B cell (primary cell): ENCODE data around the gene SLC25A25. TPM values are rescaled to one million over a fixed set of nuclear protein-coding genes. Genes with fewer than 3 reads are reported as not detected.

ENCODE experiments used
- ATAC-seq: fragments of 200-7000 bp; cut with Tn5 transposase; one replicate; pipeline ENCODE4 v1.10.0; 2021; ENCODE audit warnings: low read depth, mild to moderate bottlenecking, moderate number of reproducible peaks, moderate library complexity
- CTCF ChIA-PET: fragments of 350-600 bp; sonication (Branson Sonifier 250); formaldehyde crosslinking; loops from one replicate; lab custom pipeline; 2021; ENCODE audit warnings: antibody characterized with exemption, inconsistent platforms; lab: Charles Lee
- POLR2A ChIA-PET: fragments of 350-600 bp; sonication (Branson Sonifier 250); formaldehyde crosslinking; loops from one replicate; lab custom pipeline; 2021; ENCODE audit warnings: antibody characterized with exemption; lab: Charles Lee
- DNase-seq: peaks from one replicate; pipeline ENCODE4 v3.0.0; 2013
- H2AFZ ChIP-seq: 2 replicates; pipeline ENCODE4 v1.6.1; 2012; ENCODE audit warnings: mild to moderate bottlenecking, low read depth, low read length; ENCODE audit not compliant: insufficient read depth, poor library complexity, severe bottlenecking
- H3K27ac ChIP-seq, 2 donors: 1 replicate in 1 of 2; 2 replicates in 1 of 2; pipeline ENCODE4 v1.5.1; 2012 to 2013; ENCODE audit warnings: low read length in 2 of 2, mild to moderate bottlenecking in 2 of 2, moderate library complexity in 1 of 2
- H3K27me3 ChIP-seq, 4 experiments: fragments of 200-600 bp in 1 of 4; sonication (generic) in 1 of 4; replicated peaks in 1 of 4; 1 replicate in 2 of 4; 2 replicates in 2 of 4; pipeline versions ENCODE4 v1.6.1 to v1.7.0; 2013 to 2016; ENCODE audit warnings: low read length in 3 of 4, mild to moderate bottlenecking in 2 of 4, mixed read lengths in 1 of 4, moderate library complexity in 1 of 4; ENCODE audit not compliant: insufficient read depth in 4 of 4, control insufficient read depth in 3 of 4; ENCODE audit errors: control extremely low read depth in 1 of 4
- H3K36me3 ChIP-seq, 2 experiments: replicated peaks in 1 of 2; 1 replicate in 1 of 2; 2 replicates in 1 of 2; pipeline versions ENCODE4 v1.6.1 to v1.7.1; 2013; ENCODE audit warnings: low read length in 1 of 2; ENCODE audit not compliant: insufficient read depth in 2 of 2, control insufficient read depth in 1 of 2; ENCODE audit errors: control extremely low read depth in 1 of 2, extremely low read depth in 1 of 2
- H3K4me1 ChIP-seq, 2 donors: fragments of 200-600 bp in 1 of 2; sonication (generic) in 1 of 2; 1 replicate in 1 of 2; 2 replicates in 1 of 2; pipeline versions ENCODE4 v1.5.1 to v1.6.1; 2013 to 2017; ENCODE audit warnings: low read length in 2 of 2; ENCODE audit not compliant: control insufficient read depth in 2 of 2, insufficient read depth in 2 of 2
- H3K4me2 ChIP-seq: replicated peaks from 2 replicates; pipeline ENCODE3; 2012; ENCODE audit warnings: mild to moderate bottlenecking, low read depth, low read length; ENCODE audit not compliant: poor library complexity, severe bottlenecking
- H3K4me3 ChIP-seq, 5 experiments: fragments of 200-600 bp in 1 of 5; sonication (generic) in 1 of 5; 1 replicate in 3 of 5; 2 replicates in 2 of 5; pipeline versions ENCODE4 v1.5.1 to v1.7.0; 2011 to 2016; ENCODE audit warnings: low read length in 4 of 5, mild to moderate bottlenecking in 4 of 5, low read depth in 2 of 5, control low read depth in 1 of 5, moderate library complexity in 1 of 5; ENCODE audit not compliant: insufficient read depth in 1 of 5; ENCODE audit errors: control extremely low read depth in 1 of 5, extremely low read depth in 1 of 5
- H3K79me2 ChIP-seq: fragments of 200-600 bp; sonication (generic); one replicate; pipeline ENCODE4 v1.6.0; 2016; ENCODE audit warnings: low read length; ENCODE audit not compliant: control insufficient read depth, insufficient read depth
- H3K9ac ChIP-seq: fragments of 200-600 bp; sonication (generic); 2 replicates; pipeline ENCODE4 v1.6.1; 2017; ENCODE audit warnings: mild to moderate bottlenecking, low read length, moderate library complexity
- H3K9me3 ChIP-seq, 3 donors: one replicate each; pipeline versions ENCODE4 v1.6.1 to v1.7.1; 2013; ENCODE audit warnings: low read length in 2 of 3; ENCODE audit not compliant: control insufficient read depth in 2 of 3, insufficient read depth in 1 of 3; ENCODE audit errors: control extremely low read depth in 1 of 3
- H4K20me1 ChIP-seq: 2 replicates; pipeline ENCODE4 v1.6.0; 2012; ENCODE audit warnings: mild to moderate bottlenecking, low read length; ENCODE audit not compliant: insufficient read depth, control insufficient read depth, poor library complexity, severe bottlenecking
- H3K27ac Mint-ChIP-seq: one replicate; pipeline ENCODE4 v1.8.0; 2021; ENCODE audit warnings: mixed read lengths
- H3K27me3 Mint-ChIP-seq: one replicate; pipeline ENCODE4 v1.8.0; 2021; ENCODE audit warnings: mixed read lengths
- H3K4me1 Mint-ChIP-seq: one replicate; pipeline ENCODE4 v1.8.0; 2021; ENCODE audit warnings: mixed read lengths
- H3K4me3 Mint-ChIP-seq: one replicate; pipeline ENCODE4 v1.8.0; 2021; ENCODE audit warnings: mixed read lengths
- H3K9me3 Mint-ChIP-seq: one replicate; pipeline ENCODE4 v1.8.0; 2022; ENCODE audit warnings: mixed read lengths; ENCODE audit not compliant: insufficient read depth
- EZH2 ChIP-seq: IDR thresholded peaks from 2 replicates; pipeline ENCODE4 v1.6.1; 2012; ENCODE audit warnings: borderline replicate concordance, low read depth, mild to moderate bottlenecking, moderate library complexity, low read length; ENCODE audit not compliant: insufficient read depth, poor library complexity, severe bottlenecking
- WGBS: methylation state at CpG from one replicate; pipeline ENCODE4 v1.1.5; 2013; ENCODE audit warnings: missing lambda C conversion rate; ENCODE audit not compliant: insufficient coverage; 5-methylcytosine and 5-hydroxymethylcytosine counted together
- intact Hi-C: fragments of 100-400 bp; cut with micrococcal nuclease; formaldehyde crosslinking; loops from one replicate; pipeline ENCODE4 v1.10.0; 2022
- polyA plus RNA-seq: library from polyadenylated mRNA; depleted of rRNA; stranded (reverse); fragments of >200 nt; gene quantifications from 2 replicates; pipeline ENCODE4 v1.2.3, GENCODE V29; 2012
- total RNA-seq, 2 donors: library from RNA; stranded (reverse); fragments of 120-200 nt in 1 of 2; gene quantifications; 1 replicate in 1 of 2; 2 replicates in 1 of 2; pipeline versions ENCODE4 v1.2.3 to v1.2.4, GENCODE V29; 2013 to 2022
- TF ChIP-seq, protein P1 (sequence below): fragments of 200-600 bp; IDR thresholded peaks from one replicate; pipeline ENCODE4 v1.8.0; 2022; ENCODE audit warnings: antibody characterized with exemption, mild to moderate bottlenecking

The SLC25A25 gene
- total and polyA plus RNA-seq, 2 donors (not counting 1 experiment from before 2014, with no cell fraction given): 12.1 to 18.6 TPM

DNA sequence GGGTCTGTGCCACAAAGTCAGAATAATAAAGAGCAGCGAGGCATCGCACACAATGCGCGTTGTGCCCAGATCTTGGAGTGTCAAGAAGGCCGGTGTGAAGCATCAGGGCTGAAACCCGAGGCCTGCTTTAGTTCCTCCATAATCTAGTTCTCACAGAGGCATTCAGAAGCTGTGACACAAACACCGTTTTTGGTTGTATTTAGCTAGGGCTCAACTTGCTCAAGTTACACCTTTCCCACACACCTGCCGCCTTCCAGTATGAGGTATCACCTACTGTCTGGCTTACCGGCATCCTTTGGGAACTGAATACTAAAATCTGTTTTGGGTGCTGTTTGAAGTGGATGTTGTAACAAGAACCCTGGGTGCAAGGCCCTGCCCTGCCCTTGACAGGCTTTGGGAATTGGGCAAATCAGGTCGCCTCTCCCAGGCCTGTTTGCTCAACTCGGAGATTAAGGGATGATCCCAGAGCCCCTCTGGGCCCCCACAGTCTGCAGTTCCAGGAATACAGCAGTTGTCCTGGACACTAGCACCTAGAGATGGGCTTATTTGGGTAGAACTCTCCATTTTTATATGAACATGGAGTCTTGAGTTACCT, 27.0 kb downstream of the SLC25A25 start:
- Histone ChIP-seq H3K9me3 (no peaks in the 10 kb centered on the region), H3K27ac (peak overlapping the region; percentile 75 to 94), H2AFZ (no peak overlapping the region), H3K27me3 (no peaks in the 10 kb centered on the region), H3K36me3 (peaks cover 0 to 4% of the 10 kb centered on the region in 2 experiments), H3K4me2 (peak overlapping the region; percentile 59), H3K4me1 (peaks cover 31 to 43% of the 10 kb centered on the region in 2 donors), H3K79me2 (peaks cover 74% of the 10 kb centered on the region), H3K4me3 (no peak overlapping the region), H3K9ac (no peak overlapping the region), H4K20me1 (peaks cover 68% of the 10 kb centered on the region)
- Mint-ChIP-seq H3K27ac (peak overlapping the region; percentile 98), H3K27me3 (no peaks in the 10 kb centered on the region), H3K4me3 (peak overlapping the region; percentile 83), H3K4me1 (peaks cover 41% of the 10 kb centered on the region), H3K9me3 (no peaks in the 10 kb centered on the region)
- ChIA-PET CTCF (interaction anchor here (0.7 to 5.7 kb wide), 4 partner anchors 13 to 152 kb away, joined by 3 to 44 read pairs (median 14); no protein-coding TSS in a partner anchor), POLR2A (interaction anchor here (0.6 to 1.3 kb wide), 2 partner anchors 20 to 46 kb away, joined by 3 to 5 read pairs; no protein-coding TSS in a partner anchor)
- no peak for DNase-seq
- WGBS: 79% methylated on average over 8 of the region's 11 CpGs
- intact Hi-C loops: loop anchor here (1.0 kb wide), 3 partner anchors 22 to 28 kb away; partner anchors contain the start of gene NAIF1
- TF ChIP-seq EZH2: no peak
- TF ChIP-seq, protein P1, sequence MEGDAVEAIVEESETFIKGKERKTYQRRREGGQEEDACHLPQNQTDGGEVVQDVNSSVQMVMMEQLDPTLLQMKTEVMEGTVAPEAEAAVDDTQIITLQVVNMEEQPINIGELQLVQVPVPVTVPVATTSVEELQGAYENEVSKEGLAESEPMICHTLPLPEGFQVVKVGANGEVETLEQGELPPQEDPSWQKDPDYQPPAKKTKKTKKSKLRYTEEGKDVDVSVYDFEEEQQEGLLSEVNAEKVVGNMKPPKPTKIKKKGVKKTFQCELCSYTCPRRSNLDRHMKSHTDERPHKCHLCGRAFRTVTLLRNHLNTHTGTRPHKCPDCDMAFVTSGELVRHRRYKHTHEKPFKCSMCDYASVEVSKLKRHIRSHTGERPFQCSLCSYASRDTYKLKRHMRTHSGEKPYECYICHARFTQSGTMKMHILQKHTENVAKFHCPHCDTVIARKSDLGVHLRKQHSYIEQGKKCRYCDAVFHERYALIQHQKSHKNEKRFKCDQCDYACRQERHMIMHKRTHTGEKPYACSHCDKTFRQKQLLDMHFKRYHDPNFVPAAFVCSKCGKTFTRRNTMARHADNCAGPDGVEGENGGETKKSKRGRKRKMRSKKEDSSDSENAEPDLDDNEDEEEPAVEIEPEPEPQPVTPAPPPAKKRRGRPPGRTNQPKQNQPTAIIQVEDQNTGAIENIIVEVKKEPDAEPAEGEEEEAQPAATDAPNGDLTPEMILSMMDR: no peak
- ATAC-seq: no peak
